ENCODE results near the gene SPOUT1.
"Not testable (repeated sequence)": the region's sequence is repeated elsewhere in the genome, so short reads cannot be mapped to it uniquely, and the experiment has no call there.

SPOUT1 gene

GRCh38 chr9:128802482-128802881 is 27.1 kb downstream of the SPOUT1 start:
- H3K4me3 ChIP-seq (ENCODE audit: low read length) = no peak overlapping the region
- TF ChIP-seq, protein P1, sequence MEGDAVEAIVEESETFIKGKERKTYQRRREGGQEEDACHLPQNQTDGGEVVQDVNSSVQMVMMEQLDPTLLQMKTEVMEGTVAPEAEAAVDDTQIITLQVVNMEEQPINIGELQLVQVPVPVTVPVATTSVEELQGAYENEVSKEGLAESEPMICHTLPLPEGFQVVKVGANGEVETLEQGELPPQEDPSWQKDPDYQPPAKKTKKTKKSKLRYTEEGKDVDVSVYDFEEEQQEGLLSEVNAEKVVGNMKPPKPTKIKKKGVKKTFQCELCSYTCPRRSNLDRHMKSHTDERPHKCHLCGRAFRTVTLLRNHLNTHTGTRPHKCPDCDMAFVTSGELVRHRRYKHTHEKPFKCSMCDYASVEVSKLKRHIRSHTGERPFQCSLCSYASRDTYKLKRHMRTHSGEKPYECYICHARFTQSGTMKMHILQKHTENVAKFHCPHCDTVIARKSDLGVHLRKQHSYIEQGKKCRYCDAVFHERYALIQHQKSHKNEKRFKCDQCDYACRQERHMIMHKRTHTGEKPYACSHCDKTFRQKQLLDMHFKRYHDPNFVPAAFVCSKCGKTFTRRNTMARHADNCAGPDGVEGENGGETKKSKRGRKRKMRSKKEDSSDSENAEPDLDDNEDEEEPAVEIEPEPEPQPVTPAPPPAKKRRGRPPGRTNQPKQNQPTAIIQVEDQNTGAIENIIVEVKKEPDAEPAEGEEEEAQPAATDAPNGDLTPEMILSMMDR (conservative IDR thresholded peaks at IDR 0.05; ENCODE audit: low read depth, low read length) = no peak
- DNase-seq (ENCODE audit: low read depth) = no peak

GRCh38 chr9:128800061-128800460 is 29.5 kb downstream of the SPOUT1 start:
- TF ChIP-seq, protein P1 (conservative IDR thresholded peaks at IDR 0.05; ENCODE audit: low read depth, low read length) = no peak
- no peak for DNase-seq (ENCODE audit: low read depth)

GRCh38 chr9:128798896-128799295 is 30.7 kb downstream of the SPOUT1 start:
- DNase-seq (ENCODE audit: low read depth) = no peak
- no peak overlapping the region for H3K4me3 ChIP-seq (ENCODE audit: low read length)
- TF ChIP-seq, protein P1 (conservative IDR thresholded peaks at IDR 0.05; ENCODE audit: low read depth, low read length) = no peak

More at GRCh38 chr9:128800061-128800460, 29.5 kb downstream of the SPOUT1 start:
- no peak overlapping the region for H3K4me3 ChIP-seq (ENCODE audit: low read length)

DNA sequence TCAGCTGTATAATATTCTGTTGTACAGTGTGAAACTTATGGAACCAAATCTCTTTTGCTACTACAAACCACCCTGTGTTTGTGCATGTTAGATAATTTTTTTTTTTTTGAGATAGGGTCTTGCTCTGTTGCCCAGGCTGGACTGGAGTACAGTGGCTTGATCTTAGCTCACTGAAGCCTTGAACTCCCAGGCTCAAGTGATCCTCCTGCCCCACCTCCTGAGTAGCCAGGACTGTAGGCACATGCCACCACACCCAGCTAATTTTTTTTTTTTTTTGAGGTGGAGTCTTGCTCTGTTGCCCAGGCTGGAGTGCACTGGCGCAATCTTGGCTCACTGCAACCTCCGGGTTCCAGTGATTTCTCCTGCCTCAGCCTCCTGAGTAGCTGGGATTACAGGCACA is 34.6 kb downstream of the SPOUT1 start:
- DNase-seq (ENCODE audit: low read depth); H3K4me3 ChIP-seq (ENCODE audit: low read length): not testable (repeated sequence)

DNA sequence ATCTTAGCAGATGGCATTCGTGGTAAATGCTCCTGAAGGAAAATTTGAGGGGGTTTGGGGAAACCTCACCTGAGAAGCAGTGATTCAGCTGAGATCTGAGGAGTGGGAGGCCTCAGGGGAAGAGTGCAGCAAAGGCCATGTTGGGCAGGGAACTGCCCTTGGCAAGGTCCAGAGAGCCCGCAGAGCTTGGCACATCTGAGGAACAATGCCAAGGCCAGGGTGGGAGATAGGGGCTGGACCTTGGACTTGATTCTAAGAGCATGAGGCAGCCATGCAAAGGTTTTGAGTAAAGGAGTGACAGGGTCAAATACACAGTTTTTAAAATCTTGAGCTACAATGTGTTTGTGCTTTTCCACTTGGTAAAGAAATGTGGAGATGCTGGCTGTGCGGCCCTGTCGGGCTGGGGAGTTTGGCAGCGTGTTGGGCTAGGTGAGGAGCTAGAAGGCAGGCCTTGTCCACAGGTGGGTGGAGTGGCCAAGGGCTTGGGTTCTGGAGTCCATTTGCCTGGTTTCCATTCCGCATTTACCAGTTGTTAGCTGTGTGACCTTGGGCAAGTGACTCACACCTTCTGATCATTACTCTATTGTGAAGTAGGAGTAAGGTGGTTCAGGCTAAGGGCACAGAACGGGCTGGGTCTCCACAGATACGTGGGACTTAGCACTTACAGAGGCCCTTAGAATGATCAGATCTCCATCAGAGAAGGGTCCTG is 36.5 kb downstream of the SPOUT1 start:
- no peak for DNase-seq (ENCODE audit: low read depth)
- no peak overlapping the region for H3K4me3 ChIP-seq (ENCODE audit: low read length)
- TF ChIP-seq, protein P1 (conservative IDR thresholded peaks at IDR 0.05; ENCODE audit: low read depth, low read length) = no peak

- no peak overlapping the region for H3K4me3 ChIP-seq (ENCODE audit: low read length)
- TF ChIP-seq, protein P1 (conservative IDR thresholded peaks at IDR 0.05; ENCODE audit: low read depth, low read length) = no peak
- DNase-seq (ENCODE audit: low read depth) = no peak
Measured at GRCh38 chr9:128792134-128792533, 37.5 kb downstream of the SPOUT1 start.

DNA sequence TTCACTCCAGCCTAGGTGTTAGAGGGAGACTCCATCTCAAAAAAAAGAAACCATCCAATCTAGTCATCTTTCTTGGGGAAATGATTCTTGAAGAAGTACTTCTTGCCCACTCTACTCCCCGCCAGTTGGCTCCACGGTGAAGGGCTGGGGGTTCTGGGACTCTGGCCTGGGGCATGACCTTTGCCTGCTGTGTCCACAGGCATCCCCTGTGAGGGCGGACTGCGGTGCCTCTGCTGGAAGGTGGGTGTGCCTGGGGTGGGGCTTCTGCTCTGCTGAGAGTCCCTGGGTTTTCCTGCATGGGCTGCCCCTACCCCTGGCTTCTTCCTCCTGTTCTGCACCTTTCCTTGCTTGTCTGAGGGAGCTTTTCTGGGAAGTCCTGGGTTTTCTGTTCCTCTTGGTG is 39.1 kb downstream of the SPOUT1 start:
- TF ChIP-seq, protein P1 (conservative IDR thresholded peaks at IDR 0.05; ENCODE audit: low read depth, low read length) = no peak
- H3K4me3 ChIP-seq (ENCODE audit: low read length) = no peak overlapping the region
- DNase-seq (ENCODE audit: low read depth) = no peak
